HG02798 (cell line): Measurements from ENCODE around the gene FHIP1A.

Source experiments
- ATAC-seq: cut with Tn5 transposase; IDR thresholded peaks from one replicate; pipeline ENCODE4 v1.9.1; 2021; ENCODE audit warnings: mild to moderate bottlenecking; ENCODE audit not compliant: unreplicated experiment, poor library complexity

The FHIP1A gene

GRCh38 chr4:151417164-151417571 is 8.2 kb downstream of the FHIP1A start:
- ATAC-seq, result no peak

GRCh38 chr4:151417766-151418376 is 8.9 kb downstream of the FHIP1A start:
- no peak for ATAC-seq

- ATAC-seq, result no peak
These were observed 9.4 kb downstream of the FHIP1A start for GRCh38 chr4:151418385-151418784.

GRCh38 chr4:151418856-151419255 is 9.9 kb downstream of the FHIP1A start:
- ATAC-seq, result no peak

GRCh38 chr4:151420250-151420807 is 11.4 kb downstream of the FHIP1A start:
- ATAC-seq, result no peak

- ATAC-seq, result no peak
These were observed 13.9 kb downstream of the FHIP1A start for GRCh38 chr4:151422854-151423253.

GRCh38 chr4:151426513-151426912 is 17.5 kb downstream of the FHIP1A start:
- no peak for ATAC-seq

GRCh38 chr4:151427266-151427665 is 18.3 kb downstream of the FHIP1A start:
- ATAC-seq, result no peak

GRCh38 chr4:151428346-151428745 is 19.4 kb downstream of the FHIP1A start:
- ATAC-seq, result no peak

GRCh38 chr4:151429957-151430570 is 21.1 kb downstream of the FHIP1A start:
- peak; percentile 80 for ATAC-seq

- ATAC-seq, result no peak
These were observed 21.9 kb downstream of the FHIP1A start for GRCh38 chr4:151430740-151431457.

GRCh38 chr4:151431728-151432127 is 22.8 kb downstream of the FHIP1A start:
- no peak for ATAC-seq

- ATAC-seq, result no peak
These were observed 23.7 kb downstream of the FHIP1A start for GRCh38 chr4:151432654-151433053.

- ATAC-seq, result no peak
These were observed 25.3 kb downstream of the FHIP1A start for GRCh38 chr4:151434183-151434860.

- no peak for ATAC-seq
These were observed 27.1 kb downstream of the FHIP1A start for GRCh38 chr4:151436093-151436518.

- ATAC-seq, result no peak
These were observed 28.5 kb downstream of the FHIP1A start for GRCh38 chr4:151437505-151437904.

GRCh38 chr4:151438154-151438553 is 29.2 kb downstream of the FHIP1A start:
- ATAC-seq, result no peak

GRCh38 chr4:151439320-151439719 is 30.3 kb downstream of the FHIP1A start:
- ATAC-seq, result no peak

- no peak for ATAC-seq
These were observed 33.0 kb downstream of the FHIP1A start for GRCh38 chr4:151442002-151442401.

- ATAC-seq, result no peak
These were observed 34.3 kb downstream of the FHIP1A start for GRCh38 chr4:151443247-151443646.

GRCh38 chr4:151443752-151444151 is 34.8 kb downstream of the FHIP1A start:
- ATAC-seq, result no peak
